Daoy (cell line): ENCODE data around the gene PRR36. TPM values are rescaled to one million over a fixed set of nuclear protein-coding genes. Genes with fewer than 3 reads are reported as not detected.

Experiments
- DNase-seq: peaks from one replicate; pipeline ENCODE4 v3.0.0-alpha.2; 2015; ENCODE audit warnings: low read depth
- total RNA-seq: library from RNA; depleted of rRNA; stranded (reverse); fragments of >200 nt; shearing (Covaris generic); gene quantifications from 2 replicates; pipeline ENCODE4 v1.2.3, GENCODE V29; 2014

PRR36 gene
- total RNA-seq, 1 experiment from 2014 or later = not detected

GRCh38 chr19:7846155-7846646 lies 28.0 kb downstream of the PRR36 start:
- DNase-seq = no peak

- DNase-seq = no peak
Observed at GRCh38 chr19:7845390-7846154, 28.6 kb downstream of the PRR36 start.

- DNase-seq = no peak
Observed at GRCh38 chr19:7844951-7845350, 29.2 kb downstream of the PRR36 start.

GRCh38 chr19:7844405-7844804 lies 29.8 kb downstream of the PRR36 start:
- no peak for DNase-seq

- DNase-seq = no peak
Observed at GRCh38 chr19:7843521-7843920, 30.7 kb downstream of the PRR36 start.

GRCh38 chr19:7842661-7843294 lies 31.4 kb downstream of the PRR36 start:
- DNase-seq = no peak

- peak; percentile 0 for DNase-seq
Observed at GRCh38 chr19:7841751-7842660, 32.2 kb downstream of the PRR36 start.

GRCh38 chr19:7840629-7841028 lies 33.6 kb downstream of the PRR36 start:
- DNase-seq = no peak

- no peak for DNase-seq
Observed at GRCh38 chr19:7839476-7839875, 34.7 kb downstream of the PRR36 start.

- peak; percentile 75 for DNase-seq
Observed at GRCh38 chr19:7833225-7834099, 40.7 kb downstream of the PRR36 start.

GRCh38 chr19:7832781-7833180 lies 41.4 kb downstream of the PRR36 start:
- no peak for DNase-seq

- no peak for DNase-seq
Observed at GRCh38 chr19:7832009-7832408, 42.2 kb downstream of the PRR36 start.

GRCh38 chr19:7831452-7831851 lies 42.7 kb downstream of the PRR36 start:
- peak; percentile 73 for DNase-seq

GRCh38 chr19:7830823-7831222 lies 43.4 kb downstream of the PRR36 start:
- DNase-seq = no peak

GRCh38 chr19:7830272-7830771 lies 43.9 kb downstream of the PRR36 start:
- no peak for DNase-seq

- peak; percentile 99 for DNase-seq
Observed at GRCh38 chr19:7829561-7830271, 44.5 kb downstream of the PRR36 start, which contains the start of gene EVI5L. Gene EVI5L (plus strand): TSS chr19:7830218. CDS start chr19:7846543, 16,325 bp downstream.

- DNase-seq = no peak
Observed at GRCh38 chr19:7829166-7829520, 45.0 kb downstream of the PRR36 start.

GRCh38 chr19:7823686-7824301 lies 50.4 kb downstream of the PRR36 start:
- DNase-seq = no peak

- no peak for DNase-seq
Observed at GRCh38 chr19:7822910-7823515, 51.2 kb downstream of the PRR36 start.
